H1 (cell line): ENCODE measurements around the gene ZNF639. TPM values are rescaled to one million over a fixed set of nuclear protein-coding genes. Genes with fewer than 3 reads are reported as not detected.

Source experiments
- CTCF ChIA-PET: fragments of 300-600 bp; sonication (Branson Sonifier 250); formaldehyde crosslinking; loops from one replicate; lab custom pipeline; 2021; ENCODE audit not compliant: partially characterized antibody; lab: Charles Lee
- POLR2A ChIA-PET: fragments of 300-600 bp; sonication (Branson Sonifier 250); formaldehyde crosslinking; loops from one replicate; lab custom pipeline; 2021; ENCODE audit warnings: inconsistent platforms; ENCODE audit not compliant: partially characterized antibody; lab: Charles Lee
- DNase-seq, 2 experiments: peaks; one replicate each; pipeline versions ENCODE4 v3.0.0 to v3.0.0-alpha.2; 2010 to 2022; ENCODE audit warnings: low spot score in 2 of 2, low read depth in 1 of 2, mixed read lengths in 1 of 2
- FAIRE-seq: peaks from 2 replicates; lab custom pipeline; 2011; peaks lifted over from hg19 to GRCh38; lab: Jason Lieb, UNC
- H2AFZ ChIP-seq: 2 replicates; pipeline ENCODE4 v1.8.1; 2012; ENCODE audit warnings: low read length, inconsistent platforms
- H2AK5ac ChIP-seq: 2 replicates; pipeline ENCODE4 v1.6.1; 2013; ENCODE audit warnings: low read depth, low read length
- H2BK120ac ChIP-seq: replicated peaks from 2 replicates; pipeline ENCODE3; 2013; ENCODE audit warnings: low read depth, low read length, inconsistent platforms
- H2BK12ac ChIP-seq: 2 replicates; pipeline ENCODE4 v1.6.1; 2013; ENCODE audit warnings: low read depth, low read length
- H2BK15ac ChIP-seq: 2 replicates; pipeline ENCODE4 v1.6.1; 2013; ENCODE audit warnings: low read length
- H2BK20ac ChIP-seq: 2 replicates; pipeline ENCODE4 v1.6.1; 2013; ENCODE audit warnings: low read length
- H2BK5ac ChIP-seq: 2 replicates; pipeline ENCODE4 v1.6.1; 2013; ENCODE audit warnings: low read depth, low read length
- H3K14ac ChIP-seq: 2 replicates; pipeline ENCODE4 v1.6.1; 2013; ENCODE audit warnings: inconsistent platforms; ENCODE audit not compliant: insufficient read length
- H3K18ac ChIP-seq: 2 replicates; pipeline ENCODE4 v1.6.1; 2013; ENCODE audit warnings: low read length; ENCODE audit errors: extremely low read depth
- H3K23ac ChIP-seq: 2 replicates; pipeline ENCODE4 v1.6.1; 2013; ENCODE audit warnings: inconsistent platforms; ENCODE audit not compliant: insufficient read length
- H3K23me2 ChIP-seq: 2 replicates; pipeline ENCODE4 v1.6.1; 2013; ENCODE audit warnings: low read depth, low read length
- H3K27ac ChIP-seq: 2 replicates; pipeline ENCODE4 v1.6.1; 2011; ENCODE audit warnings: low read depth, low read length, inconsistent platforms
- H3K27me3 ChIP-seq, 4 experiments: replicated peaks in 1 of 4; 1 replicate in 1 of 4; 2 replicates in 3 of 4; pipeline versions ENCODE4 v1.6.1 to v1.8.1; 2011 to 2013; ENCODE audit warnings: low read length in 3 of 4, mild to moderate bottlenecking in 3 of 4, inconsistent platforms in 2 of 4, mixed read lengths in 2 of 4, moderate library complexity in 1 of 4; ENCODE audit not compliant: control insufficient read depth in 3 of 4, insufficient read depth in 3 of 4; ENCODE audit errors: extremely low read depth in 1 of 4
- H3K36me3 ChIP-seq, 4 experiments: 2 replicates each; pipeline versions ENCODE4 v1.6.1 to v1.8.1; 2011 to 2013; ENCODE audit warnings: mild to moderate bottlenecking in 4 of 4, low read length in 3 of 4, moderate library complexity in 2 of 4, control low read depth in 1 of 4, inconsistent platforms in 1 of 4; ENCODE audit not compliant: insufficient read depth in 4 of 4, control insufficient read depth in 2 of 4
- H3K4ac ChIP-seq: replicated peaks from 2 replicates; pipeline ENCODE3; 2013; ENCODE audit warnings: low read length, low read depth, mixed read lengths, inconsistent platforms; ENCODE audit not compliant: insufficient read length
- H3K4me1 ChIP-seq, 4 experiments: replicated peaks in 1 of 4; 1 replicate in 1 of 4; 2 replicates in 3 of 4; pipeline versions ENCODE4 v1.6.1 to v1.8.1; 2011 to 2013; ENCODE audit warnings: low read length in 3 of 4, inconsistent platforms in 2 of 4, mixed read lengths in 1 of 4; ENCODE audit not compliant: insufficient read depth in 4 of 4, control insufficient read depth in 3 of 4
- H3K4me2 ChIP-seq, 2 experiments: 2 replicates each; pipeline versions ENCODE4 v1.6.1 to v1.8.1; 2011 to 2013; ENCODE audit warnings: low read depth in 2 of 2, low read length in 2 of 2, control low read depth in 1 of 2, inconsistent platforms in 1 of 2, mild to moderate bottlenecking in 1 of 2; ENCODE audit not compliant: insufficient read depth in 1 of 2
- H3K4me3 ChIP-seq, 4 experiments: fragments of 200-600, 300-600 bp in 1 of 4; sonication (generic), shearing (Covaris generic), sonication (Bioruptor Twin) in 1 of 4; 2 replicates each; pipeline versions ENCODE4 v1.5.1 to v1.8.1; 2011 to 2016; ENCODE audit warnings: low read length in 4 of 4, low read depth in 3 of 4, control low read depth in 2 of 4, inconsistent platforms in 2 of 4, mild to moderate bottlenecking in 2 of 4, mixed read lengths in 1 of 4, moderate library complexity in 1 of 4; ENCODE audit not compliant: insufficient read depth in 2 of 4; ENCODE audit errors: extremely low read depth in 1 of 4
- H3K56ac ChIP-seq: replicated peaks from 2 replicates; pipeline ENCODE3; 2013; ENCODE audit warnings: low read depth, mild to moderate bottlenecking, mixed read lengths, low read length, inconsistent platforms; ENCODE audit not compliant: insufficient read length
- H3K79me1 ChIP-seq: 2 replicates; pipeline ENCODE4 v1.6.1; 2013; ENCODE audit warnings: low read depth, low read length, control low read depth
- H3K79me2 ChIP-seq, 2 experiments: 2 replicates each; pipeline versions ENCODE4 v1.6.1 to v1.8.1; 2012 to 2013; ENCODE audit warnings: low read length in 2 of 2, mild to moderate bottlenecking in 2 of 2, inconsistent platforms in 1 of 2; ENCODE audit not compliant: insufficient read depth in 2 of 2, control insufficient read depth in 1 of 2
- H3K9ac ChIP-seq, 4 experiments: replicated peaks in 1 of 4; 1 replicate in 1 of 4; 2 replicates in 3 of 4; pipeline versions ENCODE4 v1.6.1 to v1.8.1; 2011 to 2013; ENCODE audit warnings: low read depth in 3 of 4, low read length in 3 of 4, control low read depth in 2 of 4, mild to moderate bottlenecking in 2 of 4, moderate library complexity in 2 of 4, inconsistent platforms in 1 of 4; ENCODE audit errors: extremely low read depth in 1 of 4
- H3K9me3 ChIP-seq, 2 experiments: 2 replicates each; pipeline versions ENCODE4 v1.6.1 to v1.8.1; 2012 to 2013; ENCODE audit warnings: mild to moderate bottlenecking in 2 of 2, moderate library complexity in 2 of 2, control low read depth in 1 of 2, inconsistent platforms in 1 of 2, low read depth in 1 of 2, low read length in 1 of 2, mixed read lengths in 1 of 2; ENCODE audit not compliant: insufficient read depth in 2 of 2
- H4K20me1 ChIP-seq, 2 experiments: replicated peaks in 1 of 2; 2 replicates each; pipeline versions ENCODE3 to v1.8.1; 2011 to 2013; ENCODE audit warnings: inconsistent platforms in 2 of 2, low read length in 2 of 2, mild to moderate bottlenecking in 1 of 2; ENCODE audit not compliant: insufficient read depth in 2 of 2, control insufficient read depth in 1 of 2
- H4K5ac ChIP-seq: 2 replicates; pipeline ENCODE4 v1.6.1; 2013; ENCODE audit warnings: low read length, low read depth, mixed read lengths, inconsistent platforms; ENCODE audit not compliant: insufficient read length
- H4K8ac ChIP-seq: 2 replicates; pipeline ENCODE4 v1.8.0; 2013; ENCODE audit warnings: mild to moderate bottlenecking, moderate library complexity, low read length, inconsistent platforms; ENCODE audit not compliant: insufficient read depth; ENCODE audit errors: extremely low read depth
- H4K91ac ChIP-seq: replicated peaks from 2 replicates; pipeline ENCODE3; 2013; ENCODE audit warnings: low read length, mixed read lengths, inconsistent platforms; ENCODE audit not compliant: insufficient read length
- ASH2L ChIP-seq: fragments of 200-600, 300-600 bp; sonication (generic); IDR thresholded peaks from one replicate; pipeline ENCODE4 v1.7.1; 2017; ENCODE audit warnings: low read length
- BACH1 ChIP-seq: IDR thresholded peaks from 2 replicates; pipeline ENCODE4 v1.6.1; 2012; ENCODE audit warnings: low read length, improper control_type of control experiment
- BCL11A ChIP-seq, 2 experiments: IDR thresholded peaks; one replicate each; pipeline ENCODE4 v1.6.1; 2011; ENCODE audit warnings: low read depth in 2 of 2, low read length in 2 of 2, mild to moderate bottlenecking in 2 of 2
- CBX5 ChIP-seq: fragments of 300-800, 300-1000 bp; sonication (generic); IDR thresholded peaks from 2 replicates; pipeline ENCODE4 v1.7.1; 2016; ENCODE audit warnings: antibody characterized with exemption, low read length, low read depth
- CTBP2 ChIP-seq: IDR thresholded peaks from 2 replicates; pipeline ENCODE4 v1.7.0; 2011; ENCODE audit warnings: borderline replicate concordance, mild to moderate bottlenecking, moderate library complexity, mixed read lengths, low read length; ENCODE audit not compliant: insufficient read depth, insufficient read length
- GABPA ChIP-seq: IDR thresholded peaks from 2 replicates; pipeline ENCODE4 v1.6.1; 2011; ENCODE audit warnings: mild to moderate bottlenecking, low read length, moderate library complexity, borderline replicate concordance; ENCODE audit not compliant: insufficient read depth
- GTF2F1 ChIP-seq: IDR thresholded peaks from 2 replicates; pipeline ENCODE4 v1.6.1; 2012; ENCODE audit warnings: low read depth, low read length, improper control_type of control experiment, borderline replicate concordance
- HDAC2 ChIP-seq, 2 experiments: fragments of 300-600 bp in 1 of 2; sonication (generic) in 1 of 2; IDR thresholded peaks; 2 replicates each; pipeline ENCODE4 v1.6.1; 2011 to 2012; ENCODE audit warnings: low read depth in 2 of 2, low read length in 2 of 2, mild to moderate bottlenecking in 2 of 2, moderate library complexity in 2 of 2, borderline replicate concordance in 1 of 2, inconsistent platforms in 1 of 2
- POLR2AphosphoS5 ChIP-seq: IDR thresholded peaks from 2 replicates; pipeline ENCODE4 v1.6.1; 2011; ENCODE audit warnings: low read depth, low read length
- POU5F1 ChIP-seq: IDR thresholded peaks from 2 replicates; pipeline ENCODE4 v1.6.1; 2011; ENCODE audit warnings: low read depth, mild to moderate bottlenecking, low read length, moderate library complexity
- SIN3A ChIP-seq, 2 experiments: IDR thresholded peaks in 1 of 2; conservative IDR thresholded peaks in 1 of 2; 2 replicates each; pipeline ENCODE4 v1.6.1; 2011 to 2012; ENCODE audit warnings: low read length in 2 of 2, improper control_type of control experiment in 1 of 2, low read depth in 1 of 2, mild to moderate bottlenecking in 1 of 2
- SRF ChIP-seq: IDR thresholded peaks from 2 replicates; pipeline ENCODE4 v1.6.1; 2011; ENCODE audit warnings: mild to moderate bottlenecking, low read depth, low read length, moderate library complexity
- TEAD4 ChIP-seq: IDR thresholded peaks from 2 replicates; pipeline ENCODE4 v1.6.1; 2012; ENCODE audit warnings: low read depth, low read length, inconsistent platforms, mixed read lengths
- WGBS, 2 experiments: shearing (Covaris generic) in 1 of 2; methylation state at CpG; one replicate each; pipeline versions ENCODE4 v1.1.6 to v1.1.7; 2013 to 2015; ENCODE audit warnings: low lambda C conversion rate in 2 of 2, mixed read lengths in 2 of 2, inconsistent platforms in 1 of 2, low coverage in 1 of 2, missing lambda C conversion rate in 1 of 2; ENCODE audit not compliant: insufficient replicate concordance in 2 of 2, insufficient coverage in 1 of 2, insufficient read length in 1 of 2; ENCODE audit errors: extremely low coverage in 1 of 2, missing lambda C conversion rate in 1 of 2; 5-methylcytosine and 5-hydroxymethylcytosine counted together
- polyA plus RNA-seq, 7 experiments: library from polyadenylated mRNA; depleted of rRNA in 3 of 7; stranded (reverse) in 5 of 7; unstranded in 2 of 7; fragments of >200 nt in 5 of 7; fragments of 200-250 nt in 2 of 7; gene quantifications; 1 replicate in 5 of 7; 2 replicates in 1 of 7; 4 replicates in 1 of 7; pipeline versions ENCODE4 v1.2.1 to v1.2.3, GENCODE V29; 2011 to 2013; ENCODE audit warnings: missing spikeins in 2 of 7, mixed read lengths in 2 of 7
- total RNA-seq: library from RNA; stranded (reverse); fragmentation: NEBNext Ultra II Directional; extraction: Animal tissue kit (Norgen Biotek cat#: 25700); gene quantifications from 2 replicates; pipeline ENCODE4 v1.2.1, GENCODE V29; 2021

ZNF639 gene
- total and polyA plus RNA-seq, 2 of the 8 experiments (the other 6 are each of a cell fraction or from before 2014, with no cell fraction given), result 9.1 to 41.4 TPM

- Histone ChIP-seq H2AK5ac (no peak overlapping the region), H3K4me1 (no peaks in the 10 kb centered on the region), H2AFZ (no peak overlapping the region), H4K8ac (no peak overlapping the region), H3K27ac (no peak overlapping the region), H2BK12ac (no peak overlapping the region), H3K27me3 (no peaks in the 10 kb centered on the region), H3K56ac (no peak overlapping the region), H3K4me3 (no peak overlapping the region), H2BK15ac (no peak overlapping the region), H4K91ac (no peak overlapping the region), H3K36me3 (no peaks in the 10 kb centered on the region), H2BK5ac (no peak overlapping the region), H2BK120ac (no peak overlapping the region), H3K79me2 (no peaks in the 10 kb centered on the region), H3K14ac (no peak overlapping the region), H2BK20ac (no peak overlapping the region), H4K20me1 (no peaks in the 10 kb centered on the region), H3K79me1 (no peaks in the 10 kb centered on the region), H3K9ac (no peak overlapping the region), H3K18ac (no peak overlapping the region), H3K23ac (no peak overlapping the region), H3K4ac (no peak overlapping the region), H4K5ac (no peak overlapping the region), H3K4me2 (no peak overlapping the region), H3K9me3 (no peaks in the 10 kb centered on the region), H3K23me2 (no peaks in the 10 kb centered on the region)
- DNase-seq (no peak), FAIRE-seq (no peak)
- WGBS, 2 experiments, result 88% methylated on average over 7 of the region's 7 CpGs; no CpG with 5 or more reads in 1 of the 2 experiments
- ChIA-PET POLR2A (no interaction called here), CTCF (interaction anchor here (1.7 kb wide), 1 partner anchor 20 kb away, joined by 8 read pairs; no protein-coding TSS in a partner anchor)
- TF ChIP-seq BACH1, result no peak
- no peak for TF ChIP-seq GABPA
- TF ChIP-seq POU5F1, result no peak
- TF ChIP-seq POLR2AphosphoS5, result no peak
- no peak for TF ChIP-seq BCL11A (IDR thresholded peaks at IDR 0.05; ENCODE audit: low read depth in 2 of 2, low read length in 2 of 2)
- TF ChIP-seq CTBP2, result no peak
- TF ChIP-seq ASH2L, result no peak
- no peak for TF ChIP-seq CBX5
- no peak for TF ChIP-seq HDAC2 (IDR thresholded peaks at IDR 0.05; ENCODE audit: borderline replicate concordance in 1 of 2, low read depth in 2 of 2, low read length in 2 of 2)
- TF ChIP-seq GTF2F1, result no peak
- no peak for TF ChIP-seq SRF
- TF ChIP-seq TEAD4, result no peak
- no peak for TF ChIP-seq SIN3A (conservative IDR thresholded peaks at IDR 0.05 in 1 of 2, IDR thresholded peaks at IDR 0.05 in 1 of 2; ENCODE audit: low read depth in 1 of 2, low read length in 2 of 2)
These were observed 20.7 kb upstream of the ZNF639 start for GRCh38 chr3:179302111-179302510.
